AG08396 (cell line): ENCODE measurements around the gene DIS3L.
"Not testable (repeated sequence)": the region's sequence is repeated elsewhere in the genome, so short reads cannot be mapped to it uniquely, and the experiment has no call there.

ENCODE experiments used
- DNase-seq: peaks from one replicate; pipeline ENCODE4 v3.0.0; 2012; ENCODE audit warnings: low spot score, mixed read lengths

DIS3L gene

DNA sequence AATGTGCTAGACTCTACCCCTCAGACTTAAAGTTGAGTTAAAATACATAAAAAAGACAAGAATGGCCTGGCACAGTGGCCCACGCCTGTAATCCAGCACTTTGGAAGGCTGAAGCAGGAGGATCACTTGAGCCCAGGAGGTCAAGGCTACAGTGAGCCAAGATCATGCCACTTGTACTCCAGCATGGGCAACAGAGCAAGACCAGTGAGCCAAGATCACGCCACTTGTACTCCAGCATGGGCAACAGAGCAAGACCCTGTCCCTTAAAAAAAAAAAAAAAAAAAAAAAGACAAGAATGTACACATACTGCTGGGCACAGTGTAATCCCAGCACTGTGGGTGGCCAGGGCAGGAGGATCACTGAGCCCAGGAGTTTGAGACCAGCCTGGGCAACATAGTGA, 17.4 kb downstream of the DIS3L start:
- no peak for DNase-seq

DNA sequence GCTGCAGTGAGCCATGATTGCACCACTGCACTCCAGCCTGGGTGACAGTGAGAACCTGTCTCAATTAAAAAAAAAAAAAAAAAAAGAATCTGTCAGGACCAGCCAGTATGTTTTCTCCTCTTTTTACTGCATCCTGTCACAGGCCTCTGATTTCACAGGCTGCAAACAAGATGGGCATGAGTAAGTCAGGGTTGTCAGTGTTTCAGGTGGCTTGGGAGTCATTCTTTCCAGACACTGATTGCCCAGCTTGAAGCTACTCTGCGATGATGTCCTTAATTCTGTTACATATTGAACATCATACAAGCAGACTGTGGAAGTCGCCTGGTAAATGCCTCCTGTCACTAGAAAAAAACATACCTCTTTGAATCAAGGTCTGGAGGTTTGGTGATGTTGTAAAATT, 18.8 kb downstream of the DIS3L start:
- DNase-seq = no peak

DNA sequence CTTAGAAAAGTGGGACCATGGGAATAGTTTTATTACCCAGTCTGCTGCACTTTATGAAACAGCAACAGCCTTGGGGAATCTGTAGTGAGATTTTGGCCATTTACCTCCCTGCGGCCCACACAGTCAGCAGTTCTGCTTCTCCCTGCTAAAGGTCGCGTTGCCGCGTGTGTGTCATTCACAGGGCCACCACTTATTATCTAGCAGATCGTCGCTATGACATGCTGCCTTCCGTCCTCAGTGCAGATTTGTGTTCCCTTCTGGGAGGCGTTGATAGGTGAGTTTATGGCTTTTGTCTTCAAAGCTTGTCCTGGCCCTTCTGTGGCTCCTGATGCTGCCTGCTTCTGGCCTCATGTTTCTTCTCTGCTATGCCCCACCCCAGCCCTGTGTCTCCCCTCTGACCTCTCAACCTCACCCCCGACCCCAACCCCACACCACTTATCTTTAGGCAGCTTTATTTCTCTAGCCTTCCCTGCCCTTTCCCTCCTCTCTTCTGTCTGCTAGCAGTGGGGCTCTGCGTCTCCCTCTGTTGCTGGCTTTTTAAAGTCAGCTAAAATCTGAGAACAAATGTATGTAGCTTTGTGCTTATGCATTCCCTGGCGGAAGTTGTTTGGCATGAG, 30.1 kb downstream of the DIS3L start:
- DNase-seq = no peak

- no peak for DNase-seq
Observed at GRCh38 chr15:66326051-66326450, 32.7 kb downstream of the DIS3L start.

DNA sequence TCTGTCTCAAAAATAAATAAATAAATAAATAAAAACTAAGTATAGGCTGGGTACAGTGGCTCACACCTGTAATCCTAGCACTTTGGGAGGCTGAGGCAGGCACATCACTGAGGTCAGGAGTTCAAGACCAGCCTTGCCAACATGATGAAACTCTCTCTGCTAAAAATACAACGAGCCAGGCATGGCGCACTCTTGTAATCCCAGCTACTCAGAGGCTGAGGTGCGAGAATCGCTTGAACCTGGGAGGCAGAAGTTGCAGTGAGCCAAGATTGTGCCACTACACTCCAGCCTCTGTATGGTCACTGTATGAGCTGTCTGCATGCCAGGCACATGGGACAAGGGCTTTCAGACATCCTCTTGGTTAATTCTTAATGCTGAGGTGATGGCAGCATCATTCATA, 34.4 kb downstream of the DIS3L start:
- DNase-seq = no peak

DNA sequence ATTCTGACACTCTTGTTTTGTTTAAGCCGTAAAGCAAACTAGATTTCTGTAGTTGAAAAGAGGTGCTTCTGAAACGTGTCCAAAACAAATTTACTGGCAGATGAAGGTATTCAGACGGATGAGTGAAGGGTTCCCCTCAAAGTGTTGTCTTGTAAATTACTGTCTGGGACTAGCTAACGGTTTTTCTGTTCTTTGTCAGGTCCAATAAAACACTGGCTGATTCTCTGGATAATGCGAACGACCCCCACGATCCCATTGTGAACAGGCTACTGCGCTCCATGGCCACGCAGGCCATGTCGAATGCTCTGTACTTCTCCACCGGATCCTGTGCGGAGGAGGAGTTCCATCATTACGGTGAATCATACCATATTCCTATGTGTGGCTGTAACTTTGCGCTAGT, 35.4 kb downstream of the DIS3L start:
- DNase-seq = no peak

- DNase-seq = not testable (repeated sequence)
Observed at GRCh38 chr15:66348530-66348929, 55.2 kb downstream of the DIS3L start.

DNA sequence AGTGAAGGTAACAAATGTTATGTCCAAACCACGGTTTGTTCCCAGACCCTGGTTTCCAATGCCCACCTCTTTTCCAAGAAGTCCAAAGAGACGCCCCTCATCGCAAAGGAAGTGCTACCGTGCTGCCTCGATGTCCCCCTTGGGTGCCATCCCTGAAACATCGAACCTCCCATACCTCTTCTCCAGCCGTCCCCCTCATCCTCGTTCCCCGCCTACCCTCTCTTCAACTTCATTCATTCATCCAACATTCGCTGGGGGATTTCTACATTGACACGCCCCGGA, 62.6 kb downstream of the DIS3L start:
- DNase-seq = no peak

DNA sequence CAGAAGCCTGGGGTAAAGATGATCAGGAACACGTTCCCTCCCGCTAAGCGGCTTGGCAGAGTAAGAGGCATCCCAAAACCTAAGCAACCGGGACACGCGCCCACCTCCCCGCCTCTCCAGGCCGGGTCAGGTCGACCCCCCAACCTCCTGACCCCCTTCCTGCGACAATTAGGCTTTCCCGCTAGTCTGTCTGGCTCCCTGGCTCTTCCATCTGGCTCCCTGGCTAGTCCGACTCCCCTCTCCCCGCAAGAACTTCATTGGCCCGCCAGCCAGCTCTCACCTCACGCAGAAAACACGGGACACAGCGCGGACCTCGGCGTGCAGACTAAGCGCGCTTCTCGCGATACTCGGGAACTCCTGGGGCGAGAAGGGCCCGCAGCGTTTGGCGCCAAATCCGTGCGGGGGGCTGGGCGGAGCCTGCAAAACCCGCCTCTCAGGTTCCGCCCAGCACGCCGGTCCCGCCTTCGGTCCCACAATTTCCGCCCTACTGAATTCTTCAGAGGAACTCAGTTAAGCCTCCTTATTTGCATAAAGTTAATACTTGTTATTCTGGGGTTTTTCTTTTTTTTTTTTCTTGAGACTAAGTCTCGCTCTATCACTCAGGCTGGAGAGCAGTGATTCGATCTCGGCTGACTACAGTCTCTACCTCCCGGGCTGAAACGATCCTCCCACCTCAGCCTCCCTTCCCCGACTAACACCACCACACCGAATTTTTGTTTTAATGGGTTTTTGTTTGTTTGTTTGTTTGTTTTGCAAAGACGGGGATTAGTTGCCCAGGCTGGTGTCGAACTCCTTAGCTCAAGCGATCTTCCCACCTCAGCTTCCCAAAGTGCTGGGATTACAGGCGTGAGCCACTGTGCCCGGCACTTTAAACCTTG, 63.2 kb downstream of the DIS3L start, which contains the start of gene TIPIN:
TSS of gene TIPIN (minus strand) at position 327 of the 878 bp plus-strand sequence. CDS start 3,738 bp downstream, outside the sequence.
- DNase-seq = peak; percentile 97

DNA sequence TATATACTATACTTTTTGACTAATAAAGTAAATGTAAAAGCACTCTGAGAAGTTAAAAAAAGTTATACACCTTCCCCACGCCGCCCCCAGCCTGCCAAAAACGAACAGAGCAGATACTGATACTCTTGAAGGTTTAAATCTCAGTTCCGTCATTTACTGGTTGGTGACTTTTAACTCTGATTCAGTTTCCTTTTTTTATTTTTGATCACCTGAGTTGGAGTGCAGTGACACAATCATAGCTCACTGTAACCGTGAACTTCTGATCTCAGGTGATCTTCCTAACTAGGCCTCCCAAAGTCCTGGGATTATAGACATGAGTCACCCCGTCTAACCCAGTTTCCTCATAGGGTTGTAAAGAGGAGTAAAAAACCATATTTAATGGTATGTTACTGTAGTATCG, 66.4 kb downstream of the DIS3L start:
- no peak for DNase-seq

- DNase-seq = not testable (repeated sequence)
Observed at GRCh38 chr15:66361745-66362460, 68.5 kb downstream of the DIS3L start.

DNA sequence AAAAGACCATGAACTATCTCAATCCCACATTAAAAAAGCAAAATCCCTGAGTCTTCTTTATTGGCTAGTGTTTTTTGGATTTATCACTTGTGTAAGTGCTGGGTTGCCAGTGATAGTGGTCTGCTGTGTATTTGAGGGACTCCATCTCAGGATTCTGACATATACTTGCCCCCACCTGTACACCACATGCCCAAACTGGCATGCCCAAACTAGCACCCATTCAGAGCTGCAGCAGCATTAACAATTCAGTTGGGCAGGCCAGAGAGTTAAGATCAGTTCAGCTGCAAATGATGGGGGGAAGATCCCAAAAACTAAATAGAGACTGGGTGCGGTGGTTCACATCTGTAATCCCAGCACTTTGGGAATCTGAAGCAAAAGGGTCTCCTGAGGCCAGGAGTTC, 69.4 kb downstream of the DIS3L start:
- DNase-seq = no peak

GRCh38 chr15:66364944-66365528, 71.7 kb downstream of the DIS3L start:
- DNase-seq = no peak

DNA sequence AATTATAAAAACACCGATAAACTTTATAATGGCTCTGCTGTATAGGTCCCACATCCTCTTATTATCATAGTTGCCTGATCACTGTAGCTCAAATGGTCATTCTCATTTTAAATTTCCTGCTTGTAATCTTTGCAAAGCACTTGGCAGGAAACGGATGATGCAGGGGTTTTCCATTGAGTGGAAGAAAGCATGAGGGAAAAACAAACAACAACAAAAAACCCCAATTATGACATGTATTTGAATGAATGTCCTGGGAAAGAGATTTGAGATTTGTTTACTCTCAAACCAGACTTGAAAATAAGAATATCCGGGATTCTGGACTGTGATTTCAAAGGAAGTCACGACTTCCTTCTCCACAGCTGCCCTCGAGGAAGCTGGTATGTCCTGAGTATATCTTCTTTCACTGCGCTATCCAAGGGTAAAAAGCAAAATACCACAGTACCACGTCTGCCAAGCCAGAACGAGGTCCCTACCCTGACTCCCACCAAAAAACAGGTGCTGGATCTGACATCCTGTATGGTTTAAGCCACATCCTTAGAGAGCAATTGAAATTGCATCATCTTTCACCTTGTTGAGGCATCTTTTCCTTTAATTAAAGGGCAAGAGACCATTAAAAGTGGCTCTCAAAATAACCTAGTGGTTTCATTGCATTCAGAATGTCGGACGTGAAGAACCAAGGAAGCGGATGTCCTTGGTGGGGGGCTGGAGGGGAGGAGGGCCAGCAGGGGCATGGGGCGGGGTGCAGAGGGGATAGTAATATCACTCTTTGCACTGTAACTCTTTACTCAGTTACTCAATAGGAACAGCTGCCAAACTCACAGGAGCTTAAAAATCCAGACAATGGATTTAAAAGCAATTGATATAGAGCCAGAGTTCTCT, 76.6 kb downstream of the DIS3L start:
- peak; percentile 23 for DNase-seq

DNA sequence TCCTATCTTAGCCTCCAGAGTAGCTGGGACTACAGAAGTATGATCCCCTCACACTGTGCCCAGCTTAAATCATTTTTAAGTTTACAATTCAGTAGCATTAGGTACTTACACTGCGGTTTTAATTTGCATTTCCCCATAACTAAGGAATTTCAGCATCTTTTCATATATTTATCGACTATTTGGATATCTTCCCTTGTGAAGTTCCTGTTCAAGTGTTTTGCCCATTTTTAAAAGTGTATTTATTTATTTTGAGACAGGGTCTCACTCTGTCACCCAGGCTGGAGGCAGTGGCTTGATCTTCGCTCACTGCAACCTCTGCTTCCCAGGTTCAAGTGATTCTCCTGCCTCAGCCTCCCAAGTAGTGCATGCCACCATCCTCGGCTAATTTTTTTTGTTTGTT, 80.8 kb downstream of the DIS3L start:
- DNase-seq = no peak

DNA sequence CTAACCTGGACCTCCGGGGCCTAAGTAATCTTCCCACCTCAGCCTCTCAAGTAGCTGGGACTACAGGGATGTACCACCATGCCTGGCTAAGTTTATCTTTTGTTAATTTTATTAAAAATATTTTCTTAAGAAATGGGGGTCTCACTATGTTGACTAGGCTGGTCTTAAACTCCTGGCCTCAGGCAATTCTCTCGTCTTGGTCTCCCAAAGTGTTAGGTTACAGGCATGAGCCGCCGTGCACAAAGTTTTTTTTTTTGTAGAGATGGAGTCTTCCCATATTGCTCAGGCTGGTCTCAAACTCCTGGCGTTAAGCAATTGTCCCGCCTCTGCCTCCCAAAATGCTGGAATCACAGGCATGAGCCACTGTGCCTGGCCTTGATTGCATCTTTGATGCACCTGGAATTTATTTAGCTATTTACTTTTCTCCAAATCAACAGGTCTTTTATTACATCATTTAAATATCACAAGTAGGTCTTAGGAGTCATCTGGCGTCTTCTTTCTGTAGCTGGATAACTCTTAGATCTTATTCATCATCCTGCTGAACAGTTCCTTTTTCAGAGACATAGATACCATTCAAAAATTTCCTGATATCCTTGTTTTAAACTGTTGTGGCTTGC, 85.6 kb downstream of the DIS3L start:
- DNase-seq = no peak

- not testable (repeated sequence) for DNase-seq
Observed at GRCh38 chr15:66381376-66381775, 88.0 kb downstream of the DIS3L start.
